GM19193 (cell line): ENCODE measurements around the gene MRPL36.

ENCODE experiments used
- POLR2A ChIP-seq: IDR thresholded peaks from 4 replicates; pipeline ENCODE4 v1.6.1; 2011; ENCODE audit not compliant: insufficient read depth, insufficient read length; ENCODE audit errors: extremely low read depth

MRPL36 gene

GRCh38 chr5:1799602-1800471, at the start of gene MRPL36:
TSS of gene MRPL36 (minus strand) at chr5:1799837. CDS start at chr5:1798935, 902 bp downstream.
- peak; percentile 65 for TF ChIP-seq POLR2A

- no peak for TF ChIP-seq POLR2A
Observed at GRCh38 chr5:1847611-1848010, 48.0 kb upstream of the MRPL36 start.

GRCh38 chr5:1847056-1847455, 47.4 kb upstream of the MRPL36 start:
- no peak for TF ChIP-seq POLR2A

GRCh38 chr5:1846583-1846982, 46.9 kb upstream of the MRPL36 start:
- no peak for TF ChIP-seq POLR2A

- no peak for TF ChIP-seq POLR2A
Observed at GRCh38 chr5:1845696-1846095, 46.1 kb upstream of the MRPL36 start.

GRCh38 chr5:1844708-1845436, 45.2 kb upstream of the MRPL36 start:
- no peak for TF ChIP-seq POLR2A

GRCh38 chr5:1842004-1842819, 42.6 kb upstream of the MRPL36 start:
- no peak for TF ChIP-seq POLR2A

- no peak for TF ChIP-seq POLR2A
Observed at GRCh38 chr5:1840741-1841521, 41.3 kb upstream of the MRPL36 start.

GRCh38 chr5:1840071-1840547, 40.5 kb upstream of the MRPL36 start:
- no peak for TF ChIP-seq POLR2A

GRCh38 chr5:1838013-1838412, 38.4 kb upstream of the MRPL36 start:
- TF ChIP-seq POLR2A, result no peak

GRCh38 chr5:1836891-1837880, 37.5 kb upstream of the MRPL36 start:
- TF ChIP-seq POLR2A, result no peak

- no peak for TF ChIP-seq POLR2A
Observed at GRCh38 chr5:1836176-1836890, 36.7 kb upstream of the MRPL36 start.

- TF ChIP-seq POLR2A, result no peak
Observed at GRCh38 chr5:1835431-1835830, 35.8 kb upstream of the MRPL36 start.
